Measurements from ENCODE around the gene ARMH1.
"Not testable (repeated sequence)": the region's sequence is repeated elsewhere in the genome, so short reads cannot be mapped to it uniquely, and the experiment has no call there.

The ARMH1 gene

GRCh38 chr1:44644806-44645205 lies 29.7 kb upstream of the ARMH1 start:
- DNase-seq (ENCODE audit: low read depth), result no peak

DNA sequence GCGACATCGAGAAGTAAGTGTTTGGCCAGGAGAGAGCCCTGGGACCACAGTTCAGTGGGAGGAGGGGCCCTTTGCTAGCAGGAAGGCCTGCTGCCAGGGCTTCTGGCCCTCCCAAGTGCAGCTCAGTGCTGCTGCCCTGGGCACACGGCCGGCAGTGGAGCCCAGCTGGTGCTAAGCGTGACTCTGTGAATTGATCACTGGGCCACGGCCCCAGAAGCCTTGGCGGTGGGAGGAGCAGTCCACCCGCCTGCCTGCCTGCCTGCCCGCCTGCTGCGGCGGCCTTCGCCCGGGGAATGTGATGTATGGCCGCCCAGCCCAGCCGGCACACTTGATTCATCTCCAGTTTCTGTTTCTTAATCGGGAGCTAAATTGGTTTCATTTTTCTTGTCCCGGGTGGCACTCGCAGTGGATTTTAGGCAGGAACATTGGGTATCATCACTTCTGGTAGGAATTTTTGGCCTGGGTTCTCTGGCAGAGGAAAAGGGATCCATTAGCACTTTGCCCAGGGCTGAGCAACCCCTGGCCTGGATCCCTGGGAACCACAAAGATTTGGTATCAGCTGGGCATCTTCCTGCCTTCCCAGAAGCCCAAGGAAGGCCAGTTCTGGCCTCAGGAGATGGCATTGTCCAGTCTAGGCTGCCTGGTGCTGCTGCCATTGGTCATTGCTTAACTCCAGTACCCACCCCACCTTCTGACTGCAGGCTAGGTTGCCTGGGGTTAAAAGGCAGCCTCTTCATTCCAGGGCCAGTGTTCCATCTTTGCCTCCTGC lies 28.9 kb upstream of the ARMH1 start:
- DNase-seq (ENCODE audit: low read depth), result no peak

DNA sequence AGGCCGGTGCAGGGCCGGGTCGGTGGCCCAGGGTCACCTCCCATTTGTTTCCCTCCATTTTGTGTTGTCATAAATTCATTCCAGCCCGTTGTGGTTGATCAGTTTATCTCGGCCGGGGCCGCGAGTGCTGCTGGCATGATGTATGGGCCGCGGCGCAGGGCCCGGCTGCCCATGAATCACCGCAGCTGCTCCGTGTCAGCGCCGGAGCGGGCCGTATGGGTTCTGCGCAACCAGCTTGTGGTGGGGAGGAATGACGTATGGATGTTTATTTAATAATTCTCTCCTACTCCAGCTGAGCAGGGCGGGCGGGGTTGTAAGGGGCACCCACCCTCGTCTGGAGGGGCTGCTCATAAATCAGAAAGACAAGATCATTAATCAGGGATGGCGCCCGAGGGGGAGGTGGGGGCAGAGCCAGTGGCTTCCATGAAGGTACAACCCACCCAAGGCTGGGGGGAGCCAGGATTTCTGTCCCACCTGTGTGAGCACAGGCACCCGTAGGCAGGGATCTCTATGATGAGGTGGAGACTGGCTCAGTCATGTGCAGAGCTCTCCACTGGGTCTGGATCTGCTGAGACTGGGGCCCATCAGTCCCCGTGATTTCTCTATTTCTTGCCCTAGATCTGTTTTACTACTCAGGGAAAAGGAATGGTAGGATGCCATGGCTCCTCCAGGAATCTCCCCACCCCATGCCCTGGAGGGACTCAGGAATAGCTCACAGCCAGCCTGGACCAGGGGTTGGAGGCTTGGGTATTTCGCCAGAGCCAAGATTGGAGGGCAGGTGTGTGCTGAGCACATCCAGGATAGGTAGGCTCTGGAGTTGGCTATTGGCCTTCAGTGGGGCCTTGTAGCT lies 28.0 kb upstream of the ARMH1 start:
- no peak for DNase-seq (ENCODE audit: low read depth)

DNA sequence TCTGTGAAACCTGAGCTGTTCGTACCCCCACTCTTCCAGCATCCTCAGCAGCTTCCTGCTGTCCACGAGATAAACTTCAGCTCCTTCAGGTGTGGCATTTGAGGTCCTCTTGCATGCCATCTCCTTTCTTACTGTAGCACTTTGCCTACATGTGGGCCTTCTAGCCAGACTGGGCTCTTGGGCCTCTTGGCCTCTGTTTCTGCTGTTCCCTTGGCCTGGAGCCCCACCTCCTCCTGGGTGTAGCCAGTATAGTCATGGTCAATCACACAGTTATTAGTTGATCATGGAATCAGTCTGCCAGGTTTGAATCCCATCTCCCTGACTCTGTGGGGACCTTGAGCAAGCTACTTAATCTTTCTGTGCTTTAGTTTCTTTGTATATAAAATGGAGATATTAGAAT lies 26.6 kb upstream of the ARMH1 start:
- DNase-seq (ENCODE audit: low read depth), result no peak

- DNase-seq (ENCODE audit: low read depth), result peak; percentile 19
These were observed 25.8 kb upstream of the ARMH1 start for GRCh38 chr1:44648529-44649250.

GRCh38 chr1:44649788-44650158 lies 24.7 kb upstream of the ARMH1 start:
- DNase-seq (ENCODE audit: low read depth), result no peak

DNA sequence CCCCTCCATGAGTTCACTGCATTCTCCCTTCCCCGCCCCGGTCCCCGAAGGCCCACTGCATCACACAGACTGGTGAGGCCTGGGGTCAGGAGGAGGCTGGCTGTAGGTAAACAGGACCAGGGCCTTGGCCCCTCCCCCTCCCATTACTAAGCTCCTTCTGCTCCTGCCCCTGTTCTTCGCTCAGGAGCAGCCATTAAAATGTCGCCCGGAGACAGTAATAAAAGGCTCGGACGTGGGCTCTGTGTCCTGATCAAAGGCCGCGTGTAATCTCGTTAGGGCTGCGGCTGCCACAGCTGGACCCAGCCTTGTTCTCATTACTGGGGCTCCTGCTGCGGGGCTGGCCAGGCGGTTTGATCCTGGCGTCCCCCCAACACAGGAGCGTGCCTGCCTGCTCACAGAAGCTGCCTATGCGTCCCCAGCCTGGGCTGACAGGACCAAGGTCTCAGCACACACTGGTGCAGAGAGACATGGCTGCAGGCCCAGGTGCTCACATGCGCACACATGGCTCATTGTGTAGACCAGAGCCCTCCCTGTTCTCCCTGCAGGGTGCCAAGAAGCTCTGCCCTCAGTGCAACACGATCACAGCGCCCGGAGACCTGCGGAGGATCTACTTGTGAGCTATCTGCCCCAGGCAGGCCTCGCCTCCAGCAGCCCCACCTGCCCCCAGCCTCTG lies 24.2 kb upstream of the ARMH1 start:
- DNase-seq (ENCODE audit: low read depth), result no peak

GRCh38 chr1:44651069-44651468 lies 23.4 kb upstream of the ARMH1 start:
- no peak for DNase-seq (ENCODE audit: low read depth)

GRCh38 chr1:44652445-44653106 lies 21.9 kb upstream of the ARMH1 start:
- DNase-seq (ENCODE audit: low read depth), result peak; percentile 71

DNA sequence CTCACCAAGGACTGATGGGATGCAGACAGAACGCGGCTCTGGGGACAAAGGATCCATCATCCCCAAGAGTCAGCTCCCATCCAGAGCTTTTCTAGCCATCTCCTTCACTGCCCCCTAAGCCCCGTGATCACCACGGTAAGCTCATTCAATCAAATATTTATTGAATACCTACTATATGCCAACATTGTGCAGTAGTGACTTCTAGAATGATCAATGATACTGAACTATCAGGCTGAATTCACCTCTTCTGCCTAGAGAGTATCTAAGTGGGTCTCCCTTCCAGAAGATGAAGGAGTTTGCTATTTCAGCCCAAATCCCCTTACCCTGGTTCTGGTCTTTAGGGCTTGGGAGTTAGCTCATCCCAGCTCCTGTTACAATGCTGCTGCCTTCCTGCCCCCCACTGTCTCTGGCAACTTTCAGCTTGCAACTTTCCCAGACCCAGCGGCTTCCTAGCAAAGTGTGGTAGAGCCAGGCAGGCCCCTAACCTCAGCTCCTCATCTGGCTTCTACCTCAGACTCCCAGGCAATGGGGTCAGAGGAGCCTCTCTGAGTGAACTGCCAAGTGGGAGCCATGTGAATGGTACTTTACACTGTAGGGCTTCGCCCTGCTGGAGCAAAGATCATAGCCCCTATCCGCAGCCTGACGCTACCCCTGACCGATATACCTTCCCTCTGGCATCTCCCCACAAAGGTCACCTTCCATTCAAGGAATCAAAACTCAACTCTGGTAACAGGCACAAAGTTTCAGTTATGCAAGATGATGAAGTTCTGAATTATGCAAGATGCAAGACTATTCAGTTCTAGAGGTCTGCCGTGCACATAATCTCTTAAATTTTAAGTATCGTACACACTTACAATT lies 21.2 kb upstream of the ARMH1 start:
- DNase-seq (ENCODE audit: low read depth), result no peak

DNA sequence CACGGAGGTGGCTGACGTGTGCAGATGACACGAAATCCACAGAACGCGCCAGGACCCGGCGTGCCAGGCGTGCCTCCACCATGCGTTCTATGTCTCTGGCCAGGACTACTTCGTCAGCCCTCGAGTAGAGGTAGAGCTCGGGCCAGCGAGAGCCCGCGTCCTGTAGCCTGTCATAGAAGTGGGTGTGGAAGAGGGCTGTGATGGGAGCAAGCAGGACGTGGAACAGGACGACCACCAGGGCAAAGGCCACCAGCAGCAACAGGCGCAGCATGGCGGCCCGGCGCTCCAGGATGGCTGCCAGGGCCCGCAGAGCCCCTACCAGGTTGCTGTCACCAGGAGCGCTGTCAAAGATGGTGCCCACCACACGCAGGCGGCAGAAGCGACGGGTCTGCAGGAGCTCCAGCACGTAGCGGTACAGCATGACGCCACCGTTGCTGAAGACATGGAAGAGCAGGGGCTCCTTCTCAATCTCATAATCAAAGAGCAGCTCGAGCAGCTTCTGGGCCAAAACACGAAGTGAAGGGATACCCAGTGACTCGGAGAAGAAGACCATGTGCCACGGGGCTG lies 19.8 kb upstream of the ARMH1 start:
- DNase-seq (ENCODE audit: low read depth), result no peak

DNA sequence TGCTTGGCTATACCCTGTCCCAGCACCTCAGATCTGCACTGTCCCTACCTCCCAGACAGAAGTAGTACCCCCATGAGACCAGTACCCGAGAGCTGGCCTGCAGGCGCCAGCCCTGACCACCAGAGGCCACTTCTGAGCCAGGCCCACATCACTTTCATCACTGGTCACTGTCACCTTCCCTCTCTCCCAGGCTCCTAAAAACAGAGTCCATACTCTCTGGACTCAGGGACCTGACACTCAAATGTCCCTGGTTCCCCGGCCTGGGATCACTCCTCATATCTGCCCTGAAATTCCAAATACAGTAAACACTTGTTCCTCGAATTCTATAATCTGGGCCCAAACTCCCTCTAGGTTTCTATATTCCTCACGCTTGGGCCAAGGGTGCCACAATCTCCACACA lies 18.9 kb upstream of the ARMH1 start:
- DNase-seq (ENCODE audit: low read depth), result peak; percentile 47

DNA sequence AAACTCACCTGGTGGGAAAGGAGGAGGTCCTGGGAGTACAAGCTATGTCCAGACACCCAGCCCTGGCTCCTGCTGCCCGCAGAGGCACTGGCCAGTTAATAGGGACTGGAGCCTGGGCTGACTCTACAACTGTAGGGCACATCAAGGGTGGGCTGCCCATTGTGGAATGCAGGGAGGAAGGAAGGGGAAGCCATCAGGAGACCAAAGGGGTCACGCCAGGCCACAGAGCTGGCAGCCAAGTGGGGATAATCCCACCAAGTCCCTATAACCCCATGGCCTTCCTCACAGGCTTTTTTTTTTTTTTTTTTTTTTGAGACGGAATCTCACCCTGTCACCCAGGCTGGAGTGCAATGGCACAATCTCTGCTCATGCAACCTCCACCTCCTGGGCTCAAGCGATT lies 14.9 kb upstream of the ARMH1 start:
- no peak for DNase-seq (ENCODE audit: low read depth)

DNA sequence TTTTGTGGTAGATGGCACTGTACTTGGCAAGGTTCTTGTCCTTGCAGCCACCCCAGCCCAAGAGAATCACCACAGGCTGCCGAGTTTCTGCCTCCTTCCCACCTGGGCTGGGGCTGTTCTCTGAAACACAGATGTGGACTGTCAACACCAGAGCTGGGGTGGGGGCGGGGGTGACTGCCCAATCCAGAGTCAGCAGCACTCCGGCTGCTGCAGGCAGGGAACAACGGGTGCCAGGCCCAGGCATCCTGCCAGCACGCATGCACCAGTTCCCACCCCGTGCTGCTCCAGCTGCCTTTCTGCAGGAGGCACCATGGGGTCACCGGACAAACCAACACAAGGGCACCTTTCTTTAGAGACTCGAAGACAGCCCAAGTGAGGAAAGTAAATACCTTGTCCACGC lies 14.3 kb upstream of the ARMH1 start:
- DNase-seq (ENCODE audit: low read depth), result no peak

DNA sequence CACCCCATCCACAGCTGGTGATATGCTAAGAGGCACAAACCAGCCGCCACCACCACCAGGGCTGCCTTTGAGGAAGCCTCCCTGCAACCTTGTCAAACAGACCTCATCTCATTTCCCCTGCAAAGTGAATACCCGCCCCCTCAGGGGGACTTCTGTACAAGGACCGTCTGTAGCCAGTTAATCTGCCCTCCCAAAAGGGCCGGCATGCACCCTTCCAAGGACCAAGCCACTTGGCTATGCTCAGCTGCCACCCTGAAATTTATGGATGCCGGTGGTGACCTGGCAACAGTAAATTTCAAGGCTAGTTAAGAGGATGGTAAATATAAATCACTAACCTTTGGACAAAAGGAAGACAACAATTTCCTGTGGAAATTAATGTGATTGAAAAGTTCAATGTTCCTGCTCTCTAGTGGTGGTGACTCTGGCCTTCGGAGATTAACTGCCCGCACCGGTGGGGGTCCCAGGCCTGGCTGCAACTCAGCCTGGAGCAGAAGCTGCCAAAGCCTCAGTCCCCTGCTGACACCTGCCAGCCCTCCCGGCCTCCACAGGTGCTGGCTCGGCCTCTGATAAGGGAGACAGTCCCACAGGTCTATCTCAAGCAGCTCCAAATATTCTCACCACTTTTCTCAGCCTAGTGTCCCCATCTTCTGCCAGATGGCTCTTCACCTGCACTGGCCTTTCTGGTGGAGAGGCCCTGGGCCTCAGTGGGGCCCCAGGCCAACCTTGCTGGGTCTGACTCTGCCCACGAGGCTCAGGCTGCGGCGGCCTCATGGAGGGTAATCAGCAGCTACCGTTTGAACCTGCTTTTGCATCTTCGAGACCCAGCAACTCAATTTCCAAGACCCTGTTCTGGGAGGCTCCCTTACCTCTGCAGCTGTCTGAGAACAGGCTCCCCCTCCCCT lies 12.5 kb upstream of the ARMH1 start:
- no peak for DNase-seq (ENCODE audit: low read depth)

- DNase-seq (ENCODE audit: low read depth), result no peak
These were observed 11.9 kb upstream of the ARMH1 start for GRCh38 chr1:44662683-44663030.

DNA sequence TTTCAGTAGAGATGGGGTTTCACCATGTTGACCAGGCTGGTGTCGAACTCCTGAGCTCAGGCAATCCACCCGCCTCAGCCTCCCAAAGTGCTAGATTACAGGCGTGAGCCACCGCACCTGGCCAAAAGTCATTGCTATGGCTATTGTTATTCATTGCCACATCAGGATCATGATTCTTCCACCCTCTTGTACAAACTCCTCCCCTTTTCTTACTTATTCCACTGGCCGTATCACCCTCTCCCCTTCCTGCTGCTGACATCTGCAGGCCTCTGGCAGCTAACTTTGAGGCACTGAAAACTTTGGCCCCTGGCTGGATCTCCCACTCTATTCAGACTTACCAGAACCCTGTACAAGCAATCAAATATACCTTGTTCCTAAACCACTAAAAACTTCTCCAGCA lies 11.1 kb upstream of the ARMH1 start:
- DNase-seq (ENCODE audit: low read depth), result no peak

- no peak for DNase-seq (ENCODE audit: low read depth)
These were observed 9.7 kb upstream of the ARMH1 start for GRCh38 chr1:44664730-44665370.

DNA sequence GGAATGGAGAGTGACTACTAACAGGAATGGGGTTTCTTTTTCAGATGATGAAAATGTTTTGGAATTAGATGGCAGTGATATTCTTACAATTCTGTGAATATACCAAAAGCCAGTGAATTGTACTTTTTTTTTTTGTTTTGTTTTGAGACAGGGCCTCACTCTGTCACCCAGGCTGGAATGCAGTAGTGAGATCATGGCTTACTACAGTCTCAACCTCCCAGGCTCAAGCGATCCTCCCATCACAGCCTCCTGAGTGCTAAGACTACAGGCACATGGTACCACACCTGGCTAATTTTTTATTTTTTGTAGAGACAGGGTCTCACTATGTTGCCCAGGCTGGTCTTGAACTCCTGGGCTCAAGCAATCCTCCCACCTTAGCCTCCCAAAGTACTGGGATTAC lies 7.8 kb upstream of the ARMH1 start:
- not testable (repeated sequence) for DNase-seq (ENCODE audit: low read depth)

All from ELR (cell line).